Liver (tissue), 9 donors: Measurements from ENCODE around the gene LBH. TPM values are rescaled to one million over a fixed set of nuclear protein-coding genes. Genes with fewer than 3 reads are reported as not detected.

ENCODE experiments used
- DNase-seq: peaks from one replicate; pipeline ENCODE4 v3.0.0-alpha.2; 2017; ENCODE audit warnings: low spot score
- H3K27ac ChIP-seq, 2 donors: one replicate each; pipeline ENCODE4 v1.7.0; 2013; ENCODE audit warnings: inconsistent platforms in 2 of 2, low read length in 2 of 2, control low read depth in 1 of 2, low read depth in 1 of 2, mild to moderate bottlenecking in 1 of 2
- H3K27me3 ChIP-seq, 4 donors: one replicate each; pipeline versions ENCODE4 v1.6.1 to v1.7.0; 2013; ENCODE audit warnings: low read length in 3 of 4, inconsistent platforms in 1 of 4, mild to moderate bottlenecking in 1 of 4, moderate library complexity in 1 of 4; ENCODE audit not compliant: control insufficient read depth in 4 of 4, insufficient read depth in 4 of 4
- H3K36me3 ChIP-seq, 4 donors: one replicate each; pipeline versions ENCODE4 v1.6.1 to v1.7.0; 2013; ENCODE audit warnings: low read length in 3 of 4, mild to moderate bottlenecking in 3 of 4, low read depth in 1 of 4, moderate library complexity in 1 of 4; ENCODE audit not compliant: control insufficient read depth in 4 of 4, insufficient read depth in 3 of 4
- H3K4me1 ChIP-seq, 4 donors: one replicate each; pipeline versions ENCODE4 v1.6.1 to v1.7.0; 2013; ENCODE audit warnings: low read length in 3 of 4, mild to moderate bottlenecking in 3 of 4, moderate library complexity in 1 of 4; ENCODE audit not compliant: control insufficient read depth in 4 of 4, insufficient read depth in 4 of 4
- H3K4me3 ChIP-seq, 3 donors: one replicate each; pipeline versions ENCODE4 v1.6.1 to v1.7.0; 2013; ENCODE audit warnings: low read length in 3 of 3, control low read depth in 1 of 3, low read depth in 1 of 3, mild to moderate bottlenecking in 1 of 3
- H3K9ac ChIP-seq, 2 donors: one replicate each; pipeline ENCODE4 v1.7.0; 2013; ENCODE audit warnings: low read length in 2 of 2, mild to moderate bottlenecking in 2 of 2, moderate library complexity in 2 of 2, control low read depth in 1 of 2, low read depth in 1 of 2
- H3K9me3 ChIP-seq, 4 donors: one replicate each; pipeline versions ENCODE4 v1.6.1 to v1.7.0; 2013; ENCODE audit warnings: low read length in 3 of 4; ENCODE audit not compliant: control insufficient read depth in 4 of 4
- CTCF ChIP-seq: fragments of 150-350 bp; IDR thresholded peaks from 2 replicates; pipeline ENCODE4 v1.5.1; 2017; ENCODE audit warnings: improper control_type of control experiment, low read depth, low read length; ENCODE audit not compliant: missing input control
- EGR1 ChIP-seq, 2 donors: IDR thresholded peaks; 2 replicates each; pipeline ENCODE4 v1.6.1; 2016 to 2018; ENCODE audit warnings: antibody characterized with exemption in 2 of 2, low read depth in 2 of 2
- FOXA2 ChIP-seq: IDR thresholded peaks from 2 replicates; pipeline ENCODE4 v1.6.1; 2016; ENCODE audit warnings: antibody characterized with exemption
- GABPA ChIP-seq, 2 donors: IDR thresholded peaks in 1 of 2; conservative IDR thresholded peaks in 1 of 2; 2 replicates each; pipeline ENCODE4 v1.6.1; 2016; ENCODE audit warnings: antibody characterized with exemption in 2 of 2, mild to moderate bottlenecking in 1 of 2, moderate library complexity in 1 of 2
- HNF4A ChIP-seq, 2 donors: conservative IDR thresholded peaks; 2 replicates each; pipeline ENCODE4 v1.6.1; 2016; ENCODE audit warnings: antibody characterized with exemption in 2 of 2, mild to moderate bottlenecking in 2 of 2
- HNF4G ChIP-seq: IDR thresholded peaks from 2 replicates; pipeline ENCODE4 v1.6.1; 2016; ENCODE audit warnings: antibody characterized with exemption
- JUND ChIP-seq, 2 donors: IDR thresholded peaks; 2 replicates each; pipeline ENCODE4 v1.6.1; 2016; ENCODE audit warnings: antibody characterized with exemption in 2 of 2
- MAX ChIP-seq: IDR thresholded peaks from 2 replicates; pipeline ENCODE4 v1.6.1; 2016; ENCODE audit warnings: antibody characterized with exemption
- NR2F2 ChIP-seq: IDR thresholded peaks from 2 replicates; pipeline ENCODE4 v1.6.1; 2016; ENCODE audit warnings: antibody characterized with exemption
- REST ChIP-seq: IDR thresholded peaks from 2 replicates; pipeline ENCODE4 v1.6.1; 2016; ENCODE audit warnings: antibody characterized with exemption, mild to moderate bottlenecking
- RXRA ChIP-seq, 2 donors: IDR thresholded peaks; 2 replicates each; pipeline ENCODE4 v1.6.1; 2017 to 2018; ENCODE audit warnings: antibody characterized with exemption in 2 of 2, mild to moderate bottlenecking in 1 of 2
- SP1 ChIP-seq: IDR thresholded peaks from 2 replicates; pipeline ENCODE4 v1.6.1; 2018; ENCODE audit warnings: antibody characterized with exemption, mild to moderate bottlenecking
- TAF1 ChIP-seq: conservative IDR thresholded peaks from 2 replicates; pipeline ENCODE4 v1.6.1; 2016; ENCODE audit warnings: antibody characterized with exemption, mild to moderate bottlenecking
- YY1 ChIP-seq: IDR thresholded peaks from 2 replicates; pipeline ENCODE4 v1.6.1; 2016; ENCODE audit warnings: antibody characterized with exemption, mild to moderate bottlenecking
- WGBS: extraction: QIAGEN DNeasy Blood & Tissue Kit; methylation state at CpG from one replicate; pipeline ENCODE4 v1.1.7; 2013; 5-methylcytosine and 5-hydroxymethylcytosine counted together
- polyA plus RNA-seq, 2 donors: library from polyadenylated mRNA; stranded (reverse) in 1 of 2; unstranded in 1 of 2; fragments of 200-250 nt in 1 of 2; fragments of >200 nt in 1 of 2; fragmentation: Nextera tagmentation in 1 of 2; extraction: Ambion mirVana in 1 of 2; gene quantifications; one replicate each; pipeline versions ENCODE4 v1.2.1 to v1.2.3, GENCODE V29; 2013 to 2015
- total RNA-seq, 2 donors: library from RNA; depleted of rRNA; stranded (reverse); fragments of >200 nt; gene quantifications; one replicate each; pipeline ENCODE4 v1.2.3, GENCODE V29; 2014
- TF ChIP-seq, protein P1 (sequence below): IDR thresholded peaks from 2 replicates; pipeline ENCODE4 v1.6.1; 2016; ENCODE audit warnings: antibody characterized with exemption
- donor health status: healthy.
- donor health status: healthy.
- donor health status: healthy.
- donor health status: healthy.
- donor health status: healthy.

The LBH gene
- total and polyA plus RNA-seq, 4 donors, result 4.1 to 50.8 (median 9.1) TPM

GRCh38 chr2:30191107-30191506 is 40.2 kb upstream of the LBH start:
- Histone ChIP-seq H3K4me3 (no peak overlapping the region), H3K36me3 (no peaks in the 10 kb centered on the region), H3K4me1 (no peaks in the 10 kb centered on the region), H3K27ac (no peak overlapping the region), H3K9me3 (no peaks in the 10 kb centered on the region), H3K27me3 (no peaks in the 10 kb centered on the region), H3K9ac (no peak overlapping the region)
- no peak for DNase-seq
- 94% methylated on average over 10 of the region's 10 CpGs for WGBS
- TF ChIP-seq SP1 (no peak), FOXA2 (no peak), RXRA (IDR thresholded peaks at IDR 0.05) (no peak), TAF1 (no peak), HNF4A (conservative IDR thresholded peaks at IDR 0.05) (no peak), JUND (IDR thresholded peaks at IDR 0.05) (no peak), CTCF (no peak)
- TF ChIP-seq, protein P1, sequence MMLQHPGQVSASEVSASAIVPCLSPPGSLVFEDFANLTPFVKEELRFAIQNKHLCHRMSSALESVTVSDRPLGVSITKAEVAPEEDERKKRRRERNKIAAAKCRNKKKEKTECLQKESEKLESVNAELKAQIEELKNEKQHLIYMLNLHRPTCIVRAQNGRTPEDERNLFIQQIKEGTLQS, result no peak

DNA sequence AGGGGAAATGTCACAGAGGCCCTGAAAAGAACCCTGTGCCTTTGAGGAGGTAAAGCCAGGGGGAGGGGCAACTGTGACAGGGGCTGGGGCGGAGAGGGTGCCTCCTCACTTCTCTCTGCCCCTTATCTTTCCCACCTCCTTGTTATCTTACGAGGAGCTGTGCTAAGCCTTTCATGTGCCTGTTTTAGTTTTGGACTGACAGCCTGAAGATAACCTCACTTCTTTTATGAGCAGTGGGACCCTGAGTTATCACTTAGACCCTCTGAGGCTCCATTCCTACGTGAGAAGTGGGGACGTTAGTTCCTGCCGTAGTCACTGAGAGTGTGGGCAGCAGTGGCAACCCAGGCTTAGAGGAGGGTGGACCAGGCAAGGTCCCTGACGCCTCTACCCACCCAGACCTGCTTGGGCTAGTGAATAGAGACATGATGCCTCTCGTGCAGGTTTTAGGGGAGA is 39.5 kb upstream of the LBH start:
- peak; percentile 76 for DNase-seq
- H3K9me3 ChIP-seq, result no peaks in the 10 kb centered on the region
- no peak overlapping the region for H3K9ac ChIP-seq
- no peak overlapping the region for H3K4me3 ChIP-seq
- no peak for TF ChIP-seq RXRA (IDR thresholded peaks at IDR 0.05)
- TF ChIP-seq REST, result no peak
- no peak for TF ChIP-seq GABPA (IDR thresholded peaks at IDR 0.05 in 1 of 2, conservative IDR thresholded peaks at IDR 0.05 in 1 of 2)
- TF ChIP-seq TAF1, result no peak
- no peak for TF ChIP-seq YY1
- no peak for TF ChIP-seq JUND (IDR thresholded peaks at IDR 0.05)
- no peak for TF ChIP-seq EGR1 (IDR thresholded peaks at IDR 0.05; ENCODE audit: low read depth in 2 of 2)
- TF ChIP-seq HNF4G, result no peak
- no peak for TF ChIP-seq NR2F2
- no peak for TF ChIP-seq HNF4A (conservative IDR thresholded peaks at IDR 0.05)
- no peak for TF ChIP-seq FOXA2
- TF ChIP-seq MAX, result no peak
- H3K36me3 ChIP-seq, result no peaks in the 10 kb centered on the region
- no peak overlapping the region for H3K27ac ChIP-seq
- no peaks in the 10 kb centered on the region for H3K27me3 ChIP-seq
- WGBS, result 62% methylated on average over 7 of the region's 7 CpGs
- H3K4me1 ChIP-seq, result no peaks in the 10 kb centered on the region
